ENCODE measurements around the gene LIN9. TPM values are rescaled to one million over a fixed set of nuclear protein-coding genes. Genes with fewer than 3 reads are reported as not detected.
A peak's percentile ranks its signal among the peaks of the same experiment; 100 is the strongest.
"Not testable (repeated sequence)": the region's sequence is repeated elsewhere in the genome, so short reads cannot be mapped to it uniquely, and the experiment has no call there.

The LIN9 gene, protein sequence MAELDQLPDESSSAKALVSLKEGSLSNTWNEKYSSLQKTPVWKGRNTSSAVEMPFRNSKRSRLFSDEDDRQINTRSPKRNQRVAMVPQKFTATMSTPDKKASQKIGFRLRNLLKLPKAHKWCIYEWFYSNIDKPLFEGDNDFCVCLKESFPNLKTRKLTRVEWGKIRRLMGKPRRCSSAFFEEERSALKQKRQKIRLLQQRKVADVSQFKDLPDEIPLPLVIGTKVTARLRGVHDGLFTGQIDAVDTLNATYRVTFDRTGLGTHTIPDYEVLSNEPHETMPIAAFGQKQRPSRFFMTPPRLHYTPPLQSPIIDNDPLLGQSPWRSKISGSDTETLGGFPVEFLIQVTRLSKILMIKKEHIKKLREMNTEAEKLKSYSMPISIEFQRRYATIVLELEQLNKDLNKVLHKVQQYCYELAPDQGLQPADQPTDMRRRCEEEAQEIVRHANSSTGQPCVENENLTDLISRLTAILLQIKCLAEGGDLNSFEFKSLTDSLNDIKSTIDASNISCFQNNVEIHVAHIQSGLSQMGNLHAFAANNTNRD
- 4.2 TPM for polyA plus RNA-seq (2013, experiment 1 of 2; ENCODE audit: insufficient read length)
- polyA plus RNA-seq (2013, experiment 2 of 2; ENCODE audit: insufficient read length) = 4.4 TPM

DNA sequence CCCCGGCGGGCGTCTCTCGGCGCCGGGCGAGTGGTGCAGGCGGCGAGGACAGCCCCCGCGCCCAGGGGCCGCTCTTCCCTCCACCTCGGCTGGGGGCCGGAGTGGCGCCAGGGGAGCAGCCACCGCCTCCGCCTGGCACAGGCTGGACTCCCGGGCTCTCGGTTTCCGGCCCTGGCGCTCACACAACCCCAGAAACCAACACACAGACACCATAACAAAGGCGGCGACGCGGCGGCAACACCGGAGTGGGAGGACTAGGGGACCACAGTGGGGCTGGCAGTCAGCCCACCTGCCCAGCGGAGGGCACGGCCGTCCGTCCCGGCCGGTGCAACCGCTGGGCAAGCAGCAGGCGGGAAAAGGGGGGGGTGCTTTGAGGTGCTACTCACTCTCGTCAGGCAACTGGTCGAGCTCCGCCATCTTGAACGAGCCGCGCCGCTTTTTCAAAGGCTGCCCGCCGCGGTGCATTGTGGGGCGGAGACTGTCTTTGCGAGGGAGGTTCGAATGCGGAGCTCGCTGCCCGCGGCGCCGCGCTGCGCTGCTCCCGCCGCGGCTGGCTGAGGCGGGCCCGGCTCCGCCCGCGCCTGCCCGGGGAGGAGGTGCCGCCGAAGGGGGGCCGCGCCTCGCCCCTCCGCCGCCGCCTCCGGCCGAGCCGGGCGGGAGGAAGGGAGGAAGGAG is at the start of gene LIN9:
Gene LIN9, minus strand, starts transcription at position 442 of the 675 bp plus-strand sequence. Its CDS starts 25 bp downstream, at position 417.
- peak; percentile 89 for DNase-seq

DNA sequence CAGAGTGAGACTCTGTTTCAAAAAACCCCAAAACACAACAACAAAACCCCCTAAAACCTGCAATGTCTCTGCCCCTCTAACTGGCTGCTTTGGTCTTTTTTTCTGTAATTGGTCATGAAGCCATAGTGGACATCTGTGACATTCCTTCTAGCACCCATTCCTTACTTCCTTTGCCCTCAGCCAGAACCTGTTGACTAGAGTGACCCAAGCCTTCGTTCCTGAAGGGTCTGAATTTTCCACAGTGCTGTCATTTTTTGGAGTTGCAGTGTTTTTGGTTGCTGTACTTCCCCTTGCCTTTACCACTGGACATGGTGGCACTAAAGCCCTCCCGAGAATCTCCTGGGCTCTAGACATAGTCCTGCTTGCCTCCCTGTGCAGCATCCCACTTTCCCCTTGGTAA is 48.5 kb upstream of the LIN9 start:
- DNase-seq = no peak

DNA sequence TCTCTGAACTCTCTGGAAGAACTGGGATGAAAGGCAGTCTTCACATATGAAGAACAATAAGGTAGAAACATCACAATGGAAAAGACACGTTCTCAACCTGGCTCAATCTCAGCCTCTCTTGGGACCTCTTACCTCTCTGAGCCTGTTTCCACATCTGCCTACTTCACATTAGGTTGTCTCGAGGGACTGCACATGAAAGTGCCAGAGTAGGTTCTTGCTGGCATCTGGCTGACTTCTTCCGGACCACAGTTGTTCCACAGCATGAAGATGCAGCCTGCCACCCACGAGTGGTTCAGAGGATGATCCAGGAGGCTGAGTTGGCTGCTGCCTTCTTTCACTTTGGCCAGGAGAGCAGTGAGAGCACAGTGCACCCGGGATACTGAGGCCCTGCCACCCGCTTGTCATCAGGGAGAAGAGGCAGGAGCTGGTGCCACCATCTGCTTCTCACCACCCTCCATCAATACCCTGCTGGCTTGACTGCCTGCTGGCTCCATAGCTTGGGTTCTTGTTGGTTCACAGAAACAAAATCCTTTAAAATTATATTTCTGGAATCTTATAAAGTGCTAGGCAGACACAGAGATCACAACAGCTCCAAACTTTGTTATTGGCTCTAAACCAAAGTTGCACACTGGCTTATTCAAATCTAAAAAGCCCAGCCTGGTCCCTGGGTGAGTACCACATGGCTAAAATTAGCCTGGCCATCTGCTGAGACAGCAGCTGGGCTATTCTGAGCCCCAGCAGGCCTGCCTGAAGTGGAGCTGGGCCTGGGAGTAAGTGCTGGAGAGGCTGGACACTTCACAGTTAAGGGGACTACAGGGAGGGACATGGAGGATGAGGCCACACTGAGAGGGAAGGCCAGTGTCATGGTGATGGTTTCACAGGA is 46.9 kb upstream of the LIN9 start:
- DNase-seq = no peak

DNA sequence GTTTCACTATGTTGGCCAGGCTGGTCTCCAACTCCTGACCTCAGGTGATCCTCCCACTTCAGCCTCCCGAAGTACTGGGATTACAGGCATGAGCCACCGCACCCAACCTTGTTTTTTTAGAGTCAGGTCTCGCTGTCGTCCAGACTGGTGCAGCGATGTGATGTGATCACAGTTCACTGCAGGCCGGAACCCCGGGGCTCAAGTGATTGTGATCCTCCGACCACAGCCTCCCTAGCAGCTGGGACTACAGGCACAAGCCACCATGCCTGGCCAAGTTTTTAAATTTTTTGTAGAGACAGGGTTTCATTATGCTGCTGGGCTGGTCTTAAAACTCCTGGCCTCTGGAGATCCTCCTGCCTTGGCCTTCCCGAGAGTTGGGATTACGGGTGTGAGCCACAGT is 46.1 kb upstream of the LIN9 start:
- DNase-seq = no peak

DNA sequence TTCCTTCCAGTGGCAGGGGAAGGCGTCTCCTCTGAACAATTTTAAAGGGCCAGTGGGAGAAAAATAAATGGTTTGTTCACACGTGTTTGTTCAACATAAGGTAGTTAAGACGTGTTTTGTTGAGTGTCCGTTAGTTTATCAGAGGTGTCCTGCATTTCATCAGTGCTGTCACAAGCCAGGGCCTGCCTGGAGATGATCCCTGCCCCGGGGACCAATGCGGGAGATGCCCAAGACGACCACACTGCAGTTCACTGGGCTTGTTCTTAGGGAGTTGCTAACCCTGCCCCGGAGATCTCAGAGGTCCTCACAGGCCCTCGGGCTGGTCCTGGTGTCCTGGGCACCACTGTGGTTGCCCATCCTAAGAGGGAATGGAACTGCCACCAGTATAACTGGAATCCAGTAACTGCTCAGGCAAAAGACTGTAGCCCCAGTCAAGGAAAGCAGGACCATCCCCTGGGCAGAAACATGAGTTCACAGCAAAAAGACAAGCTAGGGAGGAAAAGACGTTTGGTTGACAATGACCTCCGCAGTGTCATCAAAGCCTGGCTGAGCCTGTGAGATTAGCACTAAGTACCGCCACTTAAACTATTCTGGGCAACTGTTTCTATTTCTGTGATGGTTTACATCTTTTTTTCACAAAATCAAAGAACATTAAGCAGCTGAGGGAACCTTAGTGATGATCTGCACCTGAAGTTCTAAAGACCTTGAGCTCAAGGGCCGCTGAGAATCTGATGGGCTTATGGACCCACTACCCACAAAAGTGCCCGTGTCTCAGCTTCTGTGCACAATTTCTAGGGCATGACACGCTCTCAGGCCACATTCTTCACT is 44.9 kb upstream of the LIN9 start:
- DNase-seq = no peak

DNA sequence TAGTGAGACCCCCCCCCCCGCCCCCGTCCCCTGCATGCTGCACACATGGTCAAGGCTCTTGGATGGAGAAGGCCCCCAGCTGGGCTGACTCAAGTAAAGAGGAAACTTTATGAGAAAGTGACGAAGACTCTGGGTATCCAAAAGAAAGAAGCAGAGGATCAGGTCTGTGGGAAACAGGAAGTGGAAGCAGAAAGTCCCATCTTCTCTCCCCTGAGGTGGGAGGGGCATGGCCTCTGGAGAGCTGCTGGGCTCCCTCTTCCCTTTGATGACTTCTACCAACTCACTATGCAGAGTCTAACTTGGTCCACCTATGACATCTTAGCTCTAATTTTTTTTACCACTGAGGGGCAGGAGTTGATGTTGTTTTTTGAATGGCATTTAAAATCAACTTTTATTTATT is 42.7 kb upstream of the LIN9 start:
- DNase-seq = no peak

DNA sequence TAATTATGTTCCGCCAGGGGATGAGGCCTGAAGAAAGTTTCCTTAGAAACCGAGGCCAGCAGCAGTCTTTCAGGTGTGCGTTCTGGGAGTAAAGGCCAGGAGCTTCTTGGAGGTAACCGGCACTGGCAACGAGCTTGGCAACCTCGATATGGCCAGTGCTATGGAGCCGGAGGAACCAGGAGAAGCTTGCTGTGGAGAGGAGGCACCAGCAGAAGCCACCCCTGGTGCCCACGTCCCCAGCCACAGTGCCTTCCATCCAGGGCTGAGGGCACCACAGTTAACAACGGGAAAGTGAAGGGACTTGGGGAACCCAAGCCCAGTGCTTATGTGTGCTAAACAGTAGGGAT is 41.5 kb upstream of the LIN9 start:
- DNase-seq = no peak

DNA sequence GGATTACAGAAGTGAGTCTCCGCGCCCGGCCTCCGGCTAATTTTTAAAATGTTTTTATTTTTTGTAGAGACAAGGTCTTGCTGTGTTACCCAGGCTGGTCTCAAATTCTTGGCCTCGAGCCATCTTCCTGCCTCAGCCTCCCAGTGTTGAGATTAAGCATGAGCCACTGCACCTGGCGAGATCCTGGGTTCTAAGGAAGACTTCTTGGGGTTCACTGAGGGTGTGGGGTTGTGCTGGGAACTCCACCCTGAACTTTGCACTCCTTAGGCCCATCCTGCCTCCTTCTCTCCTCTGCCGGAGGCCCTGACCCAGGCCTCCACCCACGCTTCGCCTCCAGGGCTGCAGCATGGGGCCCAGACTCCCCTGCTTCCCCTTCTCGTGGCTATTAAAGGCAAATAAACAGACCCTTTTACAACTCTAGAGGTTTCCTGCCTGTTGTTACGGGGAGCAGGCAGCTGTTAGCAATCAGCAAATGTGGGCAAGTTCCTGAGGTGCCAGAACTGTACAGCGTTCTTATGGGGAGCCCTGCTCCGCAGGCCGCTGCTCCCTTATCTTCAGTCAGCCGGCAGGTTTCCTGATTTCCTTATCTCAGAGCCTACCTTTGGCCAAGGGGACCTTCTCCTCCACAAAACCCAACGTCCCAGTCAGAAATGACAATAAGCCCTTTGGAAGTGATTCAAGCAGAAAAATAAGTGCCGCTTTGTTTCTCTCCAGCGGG is 41.0 kb upstream of the LIN9 start:
- no peak for DNase-seq

DNA sequence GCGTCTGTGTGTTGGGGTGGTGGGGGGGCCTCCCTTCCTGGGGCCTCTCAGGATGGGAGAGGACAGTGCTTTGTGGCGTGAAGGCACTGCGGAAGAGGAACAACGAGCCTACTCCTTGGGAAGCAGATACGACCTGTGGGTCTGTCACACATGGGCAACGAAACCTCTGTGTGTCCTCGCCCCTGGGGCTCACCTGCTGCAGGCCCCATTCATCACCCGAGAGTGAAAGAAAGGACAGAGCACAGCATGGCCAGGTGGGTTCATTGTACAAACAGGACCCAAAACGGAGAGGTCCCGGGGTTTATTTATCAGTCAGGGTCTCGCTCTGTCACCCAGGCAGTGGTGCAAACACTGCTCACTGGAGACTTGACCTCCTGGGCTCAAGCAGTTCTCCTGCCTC is 40.1 kb upstream of the LIN9 start:
- DNase-seq = no peak

DNA sequence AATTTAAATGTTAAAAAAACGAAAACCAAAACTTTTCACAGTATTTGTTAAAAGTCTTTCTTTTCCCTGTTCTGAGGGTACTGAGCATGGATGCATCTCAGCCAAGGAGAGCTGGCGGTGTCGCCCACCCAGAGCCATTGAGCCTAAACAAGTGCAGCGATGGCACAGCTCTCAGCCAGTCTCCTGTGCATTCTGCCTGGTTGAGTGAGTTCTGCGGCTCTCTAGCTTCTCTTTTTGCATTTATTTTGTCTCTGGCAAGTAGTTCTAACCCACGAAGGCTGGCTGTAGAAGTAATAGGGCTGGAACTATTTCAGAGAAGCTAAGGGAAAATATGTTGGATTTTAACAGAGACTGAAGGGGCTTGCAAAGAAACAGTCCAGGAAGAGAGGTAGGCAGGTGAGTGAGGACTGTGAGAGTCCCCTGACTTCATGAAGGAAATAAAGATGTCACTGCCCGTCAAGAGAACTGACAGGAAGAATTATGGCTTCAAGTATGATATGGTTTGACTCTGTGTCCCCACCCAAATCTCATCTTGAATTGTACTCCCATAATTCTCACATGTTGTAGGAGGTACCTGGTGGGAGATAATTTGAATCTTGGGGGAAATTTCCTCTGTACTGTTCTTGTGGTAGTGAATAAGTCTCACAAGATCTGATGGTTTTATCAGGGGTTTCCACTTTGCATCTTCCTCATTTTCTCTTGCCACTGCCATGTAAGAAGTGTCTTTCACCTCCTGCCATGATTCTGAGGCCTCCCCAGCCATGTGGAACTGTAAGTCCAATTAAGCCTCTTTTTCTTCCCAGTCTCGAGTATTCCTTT is 35.7 kb upstream of the LIN9 start:
- DNase-seq = no peak

DNA sequence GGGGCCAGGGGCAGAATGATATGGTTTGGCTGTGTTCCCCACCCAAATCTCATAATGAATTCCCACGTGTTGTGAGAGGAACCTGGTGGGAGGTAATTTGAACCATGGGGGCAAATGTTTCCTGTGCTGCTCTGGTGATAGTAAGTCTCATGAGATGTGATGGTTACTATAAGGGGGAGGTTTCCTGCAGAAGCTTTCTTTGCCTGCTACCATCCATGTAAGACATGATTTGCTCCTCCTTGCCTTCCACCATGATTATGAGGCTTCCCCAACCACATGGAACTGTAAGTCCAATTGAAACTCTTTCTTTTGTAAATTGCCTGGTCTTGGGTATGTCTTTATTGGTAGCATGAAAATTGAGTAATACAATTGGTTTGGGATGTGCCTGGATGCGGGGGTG is 33.7 kb upstream of the LIN9 start:
- no peak for DNase-seq

DNA sequence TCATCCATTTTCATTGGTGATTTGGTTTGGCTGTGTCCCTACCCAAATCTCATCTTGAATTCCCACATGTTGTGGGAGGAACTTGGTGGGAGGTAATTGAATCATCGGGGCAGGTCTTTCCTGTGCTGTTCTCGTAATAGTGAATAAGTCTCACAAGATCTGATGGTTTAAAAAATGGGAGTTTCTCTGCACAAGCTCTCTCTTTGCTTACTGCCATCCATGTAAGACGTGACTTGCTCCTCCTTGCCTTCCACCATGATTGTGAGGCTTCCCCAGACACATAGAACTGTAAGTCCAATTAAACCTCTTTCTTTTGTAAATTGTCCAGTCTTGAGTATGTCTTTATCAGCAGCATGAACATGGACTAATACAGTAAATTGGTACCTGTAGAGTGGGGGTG is 31.1 kb upstream of the LIN9 start:
- not testable (repeated sequence) for DNase-seq

DNA sequence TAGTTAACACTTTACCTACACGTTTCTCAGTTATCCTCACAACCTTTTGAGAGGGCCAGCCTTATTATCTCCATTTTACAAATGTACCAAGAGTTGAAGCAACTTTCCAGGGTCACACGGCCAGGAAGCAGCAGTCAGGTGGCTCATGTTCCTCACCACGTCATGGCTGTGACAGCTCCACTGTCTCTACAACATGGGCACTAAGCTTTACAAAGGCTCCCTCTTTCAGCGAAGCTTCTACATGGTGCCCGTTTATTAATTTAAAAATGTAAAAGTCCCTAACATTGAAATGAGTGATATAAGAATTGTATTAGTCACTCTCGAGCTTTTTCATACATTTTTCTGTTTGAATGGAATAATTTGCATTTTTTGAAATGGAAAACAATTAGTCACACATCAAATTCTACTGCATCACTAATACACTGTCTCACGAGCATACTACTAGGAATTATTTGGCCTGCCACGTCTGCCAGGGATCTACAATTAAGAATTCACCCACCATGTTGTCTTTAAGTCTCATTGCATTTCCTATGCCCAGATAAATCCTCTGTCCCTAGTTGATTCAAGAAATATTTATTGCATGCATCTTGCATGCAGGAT is 28.4 kb upstream of the LIN9 start:
- no peak for DNase-seq

DNA sequence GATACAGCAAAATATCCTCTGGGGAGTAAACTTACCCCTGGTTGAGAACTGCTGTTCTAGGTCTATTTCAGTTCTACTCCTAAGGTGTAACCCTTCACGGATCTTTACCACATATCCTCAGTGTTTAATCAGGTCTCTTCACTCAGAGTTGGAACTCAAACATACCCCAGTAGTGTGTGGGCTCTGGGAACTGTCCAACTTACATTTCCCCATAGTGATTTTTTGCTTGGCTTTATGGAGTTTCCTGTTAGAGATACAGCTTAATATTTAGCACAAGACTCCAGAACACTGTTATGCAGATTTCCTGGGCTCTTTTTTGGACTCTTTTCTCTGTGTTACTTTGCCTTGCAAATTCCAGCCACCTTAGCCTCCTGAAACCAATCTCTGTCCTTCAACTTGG is 26.7 kb upstream of the LIN9 start:
- no peak for DNase-seq

DNA sequence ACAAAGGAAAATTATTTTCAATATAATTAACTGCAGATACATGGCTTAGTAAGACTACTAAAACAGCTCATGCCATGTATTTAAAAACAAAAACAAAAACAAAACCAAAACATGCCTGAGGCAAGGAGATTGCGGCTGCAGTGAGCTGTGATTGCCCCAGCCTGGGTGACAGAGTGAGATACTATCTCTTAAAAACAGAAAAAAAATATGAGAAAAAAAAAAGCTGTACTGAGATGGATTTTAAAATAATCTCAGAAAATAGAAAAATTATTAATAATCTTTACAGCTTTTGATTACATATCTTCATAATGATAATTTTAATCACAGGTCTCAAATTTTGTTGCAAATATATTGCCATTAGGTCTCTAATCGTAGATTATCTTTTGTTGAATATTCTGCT is 24.0 kb upstream of the LIN9 start:
- no peak for DNase-seq

DNA sequence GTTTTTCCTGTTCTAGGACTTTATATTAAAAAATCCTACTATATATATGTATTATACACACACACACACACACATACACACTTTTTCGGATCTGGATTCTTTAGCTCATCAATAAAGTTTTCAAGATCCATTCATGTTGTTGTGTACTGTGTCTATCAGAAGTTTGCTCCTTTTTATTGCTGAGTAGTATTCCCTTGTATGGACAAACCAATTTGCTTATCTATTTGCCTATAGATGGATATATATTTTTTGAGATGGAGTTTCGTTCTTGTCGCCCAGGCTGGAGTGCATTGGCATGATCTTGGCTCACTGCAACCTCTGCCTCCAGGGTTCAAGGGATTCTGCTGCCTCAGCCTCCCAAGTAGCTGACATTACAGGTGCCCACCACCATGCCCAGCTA is 20.3 kb upstream of the LIN9 start:
- no peak for DNase-seq

DNA sequence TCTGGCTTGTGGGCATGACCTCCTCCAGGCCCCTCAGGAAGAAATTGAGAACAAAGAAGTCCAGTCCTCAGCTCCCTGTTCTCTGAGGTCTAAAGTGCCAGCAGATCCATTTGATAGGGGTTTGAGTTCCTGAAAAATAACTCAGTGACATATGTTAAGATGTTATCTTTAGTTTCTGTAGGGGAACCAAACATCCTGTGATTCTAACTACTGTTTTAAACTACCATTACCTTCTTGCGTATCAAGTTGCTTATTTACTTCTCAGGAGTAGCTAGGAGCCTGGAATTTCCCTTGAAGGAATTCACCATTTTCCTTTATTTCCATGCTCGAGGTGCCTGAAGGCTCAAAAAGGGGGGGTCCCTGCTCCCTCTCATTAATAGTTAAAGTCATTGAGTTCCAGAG is 18.8 kb upstream of the LIN9 start:
- DNase-seq = no peak

DNA sequence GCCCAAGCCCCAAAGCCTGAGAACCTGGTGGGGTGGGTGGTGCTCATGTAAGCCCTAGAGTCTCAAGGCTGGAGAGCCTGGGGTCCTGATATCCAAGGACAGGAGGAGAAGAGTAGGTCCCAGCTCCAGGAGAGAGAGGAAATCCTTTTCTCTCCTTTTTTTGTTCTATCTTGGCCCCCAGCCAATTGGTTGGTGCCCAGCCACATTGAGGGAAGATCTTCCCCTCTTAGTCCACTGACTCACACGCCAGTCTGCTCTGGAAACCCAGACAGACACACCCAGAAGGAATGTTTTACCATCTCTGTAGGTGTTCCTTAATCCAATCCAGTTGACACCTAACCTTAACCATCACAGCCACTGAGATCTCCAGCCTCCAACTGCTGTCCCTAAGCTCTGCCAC is 16.2 kb upstream of the LIN9 start:
- peak; percentile 8 for DNase-seq

DNA sequence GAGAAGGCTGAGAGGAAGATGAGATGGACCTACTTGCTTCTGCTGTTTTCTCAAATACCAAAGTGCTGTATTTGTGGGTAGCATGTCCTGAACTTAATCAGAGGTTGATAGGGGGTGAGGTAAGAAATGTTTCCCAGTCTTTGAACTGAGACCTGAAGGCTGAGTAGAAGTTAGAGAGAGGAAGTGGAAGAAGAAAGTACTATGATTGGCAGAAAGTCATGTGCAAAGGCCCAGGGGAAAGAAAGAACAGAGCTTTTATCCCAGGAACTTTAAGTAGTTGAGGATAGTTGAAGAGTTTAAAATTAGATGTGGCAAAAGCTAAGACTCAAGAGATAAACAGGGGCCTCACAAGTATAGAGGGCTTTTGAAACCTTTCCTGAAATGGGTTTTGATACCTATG is 15.5 kb upstream of the LIN9 start:
- DNase-seq = no peak

DNA sequence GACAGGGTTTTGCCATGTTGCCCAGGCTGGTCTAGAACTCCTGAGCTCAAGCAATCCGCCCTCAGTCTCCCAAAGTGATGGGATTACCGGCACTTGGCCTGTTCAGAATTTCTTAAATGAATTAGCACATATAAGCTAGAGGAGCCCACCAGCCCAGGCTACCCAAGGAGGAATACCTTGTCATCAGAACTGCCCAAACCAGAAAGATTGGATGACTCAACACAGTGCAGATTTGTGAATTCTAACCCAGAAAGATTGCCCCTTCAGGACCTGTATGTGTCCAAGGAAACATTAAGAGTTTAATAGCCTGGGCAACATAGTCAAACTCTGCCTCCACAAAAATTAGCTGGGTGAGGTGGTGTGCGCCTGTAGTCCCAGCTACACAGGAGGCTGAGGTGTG is 14.0 kb upstream of the LIN9 start:
- DNase-seq = no peak

Data from fibroblast of skin of abdomen (primary cell).